ENCODE data around the gene CAP1. TPM values are rescaled to one million over a fixed set of nuclear protein-coding genes. Genes with fewer than 3 reads are reported as not detected.

The CAP1 gene
- total RNA-seq, 1 donor from 2014 or later, result 378 TPM

- Mint-ChIP-seq H3K9me3 (ENCODE audit: unreplicated experiment) (no peaks in the 10 kb centered on the region), H3K36me3 (ENCODE audit: low read depth, unreplicated experiment) (peaks cover 13% of the 10 kb centered on the region), H3K27ac (ENCODE audit: unreplicated experiment) (no peak overlapping the region), H3K4me3 (ENCODE audit: unreplicated experiment) (peak overlapping the region; percentile 49), H3K4me1 (ENCODE audit: unreplicated experiment) (peaks cover 37% of the 10 kb centered on the region), H3K27me3 (ENCODE audit: unreplicated experiment) (peaks cover 15% of the 10 kb centered on the region)
- no peak for TF ChIP-seq CTCF (IDR thresholded peaks at IDR 0.05; ENCODE audit: unreplicated experiment)
- no peak for DNase-seq (ENCODE audit: low spot score)
These were observed 3.6 kb downstream of the CAP1 start for GRCh38 chr1:40044110-40044509.

GRCh38 chr1:40045182-40045581 lies 4.7 kb downstream of the CAP1 start:
- Mint-ChIP-seq H3K36me3 (ENCODE audit: low read depth, unreplicated experiment) (peaks cover 10% of the 10 kb centered on the region), H3K4me3 (ENCODE audit: unreplicated experiment) (no peak overlapping the region), H3K27me3 (ENCODE audit: unreplicated experiment) (peaks cover 9% of the 10 kb centered on the region), H3K9me3 (ENCODE audit: unreplicated experiment) (no peaks in the 10 kb centered on the region), H3K4me1 (ENCODE audit: unreplicated experiment) (peaks cover 32% of the 10 kb centered on the region), H3K27ac (ENCODE audit: unreplicated experiment) (no peak overlapping the region)
- no peak for TF ChIP-seq CTCF (IDR thresholded peaks at IDR 0.05; ENCODE audit: unreplicated experiment)
- no peak for DNase-seq (ENCODE audit: low spot score)

- TF ChIP-seq CTCF (IDR thresholded peaks at IDR 0.05; ENCODE audit: unreplicated experiment), result no peak
- Mint-ChIP-seq H3K9me3 (ENCODE audit: unreplicated experiment) (no peaks in the 10 kb centered on the region), H3K4me3 (ENCODE audit: unreplicated experiment) (no peak overlapping the region), H3K27ac (ENCODE audit: unreplicated experiment) (no peak overlapping the region), H3K36me3 (ENCODE audit: low read depth, unreplicated experiment) (peaks cover 12% of the 10 kb centered on the region), H3K4me1 (ENCODE audit: unreplicated experiment) (peaks cover 34% of the 10 kb centered on the region), H3K27me3 (ENCODE audit: unreplicated experiment) (peaks cover 6% of the 10 kb centered on the region)
- no peak for DNase-seq (ENCODE audit: low spot score)
These were observed 5.2 kb downstream of the CAP1 start for GRCh38 chr1:40045766-40046165.

GRCh38 chr1:40047276-40047675 lies 6.7 kb downstream of the CAP1 start:
- TF ChIP-seq CTCF (IDR thresholded peaks at IDR 0.05; ENCODE audit: unreplicated experiment), result no peak
- Mint-ChIP-seq H3K27me3 (ENCODE audit: unreplicated experiment) (peaks cover 4% of the 10 kb centered on the region), H3K4me3 (ENCODE audit: unreplicated experiment) (no peak overlapping the region), H3K27ac (ENCODE audit: unreplicated experiment) (no peak overlapping the region), H3K36me3 (ENCODE audit: low read depth, unreplicated experiment) (peaks cover 12% of the 10 kb centered on the region), H3K4me1 (ENCODE audit: unreplicated experiment) (peaks cover 23% of the 10 kb centered on the region), H3K9me3 (ENCODE audit: unreplicated experiment) (no peaks in the 10 kb centered on the region)
- DNase-seq (ENCODE audit: low spot score), result no peak

- H3K4me3 Mint-ChIP-seq (ENCODE audit: unreplicated experiment), result no peak overlapping the region
- H3K4me1 Mint-ChIP-seq (ENCODE audit: unreplicated experiment), result peaks cover 18% of the 10 kb centered on the region
- peaks cover 4% of the 10 kb centered on the region for H3K27me3 Mint-ChIP-seq (ENCODE audit: unreplicated experiment)
- DNase-seq (ENCODE audit: low spot score), result no peak
- peaks cover 7% of the 10 kb centered on the region for H3K36me3 Mint-ChIP-seq (ENCODE audit: low read depth, unreplicated experiment)
- no peak overlapping the region for H3K27ac Mint-ChIP-seq (ENCODE audit: unreplicated experiment)
- H3K9me3 Mint-ChIP-seq (ENCODE audit: unreplicated experiment), result no peaks in the 10 kb centered on the region
- no peak for TF ChIP-seq CTCF (IDR thresholded peaks at IDR 0.05; ENCODE audit: unreplicated experiment)
These were observed 7.2 kb downstream of the CAP1 start for GRCh38 chr1:40047769-40048168.

Data from endothelial cell (in vitro differentiated cells).